Measurements from ENCODE around the gene ABTB2. TPM values are rescaled to one million over a fixed set of nuclear protein-coding genes. Genes with fewer than 3 reads are reported as not detected.

ABTB2 gene
- total and polyA plus RNA-seq, 9 of the 15 experiments (the other 6 are each of a cell fraction or from before 2014, with no cell fraction given): 0.03 to 0.18 (median 0.12) TPM; not detected in 2

- TF ChIP-seq ZBTB43 (CRISPR knock-in tag; IDR thresholded peaks at IDR 0.05): no peak
- no peak for TF ChIP-seq RAD21 (CRISPR knock-in tag; conservative IDR thresholded peaks at IDR 0.05 in 1 of 2, IDR thresholded peaks at IDR 0.05 in 1 of 2)
- TF ChIP-seq ZFP30 (CRISPR knock-in tag; IDR thresholded peaks at IDR 0.05; ENCODE audit: borderline replicate concordance): no peak
- no peak for TF ChIP-seq CEBPB (tag; IDR thresholded peaks at IDR 0.05)
- no peak for TF ChIP-seq ZNF232 (CRISPR knock-in tag; IDR thresholded peaks at IDR 0.05)
- TF ChIP-seq ZNF354B (CRISPR knock-in tag; IDR thresholded peaks at IDR 0.05): no peak
- no peak for TF ChIP-seq ATF1 (CRISPR knock-in tag; IDR thresholded peaks at IDR 0.05)
- no peak for TF ChIP-seq ATF1 (tag; IDR thresholded peaks at IDR 0.05)
- no peak for TF ChIP-seq PTBP1 (IDR thresholded peaks at IDR 0.05; ENCODE audit: low read depth, low read length)
- TF ChIP-seq ZNF263 (CRISPR knock-in tag; IDR thresholded peaks at IDR 0.05; ENCODE audit: borderline replicate concordance): no peak
- no peak for TF ChIP-seq HMGXB4 (CRISPR knock-in tag; IDR thresholded peaks at IDR 0.05)
- no peak for TF ChIP-seq TCF3 (CRISPR knock-in tag; IDR thresholded peaks at IDR 0.05)
- TF ChIP-seq ZNF77 (CRISPR knock-in tag; IDR thresholded peaks at IDR 0.05): no peak
Observed at GRCh38 chr11:34155757-34156062, 202.1 kb downstream of the ABTB2 start (continued).

Measured in K562 (cell line).